Gastroesophageal sphincter (tissue), 3 donors: ENCODE results near the gene TRPM6.

Experiments used
- POLR2A ChIP-seq, 2 donors: fragments of 450-650 bp; IDR thresholded peaks; one replicate each; pipeline ENCODE4 v1.6.1; 2017; ENCODE audit warnings: antibody characterized with exemption in 2 of 2, mild to moderate bottlenecking in 2 of 2, moderate library complexity in 1 of 2
- TF ChIP-seq, protein P1 (sequence below), 4 experiments: fragments of 200-600 bp in 2 of 4; fragments of 450-650 bp in 2 of 4; sonication (generic) in 1 of 4; IDR thresholded peaks; one replicate each; pipeline ENCODE4 v1.5.1; 2017 to 2019; ENCODE audit warnings: antibody characterized with exemption in 4 of 4, mild to moderate bottlenecking in 2 of 4, moderate library complexity in 2 of 4

DNA sequence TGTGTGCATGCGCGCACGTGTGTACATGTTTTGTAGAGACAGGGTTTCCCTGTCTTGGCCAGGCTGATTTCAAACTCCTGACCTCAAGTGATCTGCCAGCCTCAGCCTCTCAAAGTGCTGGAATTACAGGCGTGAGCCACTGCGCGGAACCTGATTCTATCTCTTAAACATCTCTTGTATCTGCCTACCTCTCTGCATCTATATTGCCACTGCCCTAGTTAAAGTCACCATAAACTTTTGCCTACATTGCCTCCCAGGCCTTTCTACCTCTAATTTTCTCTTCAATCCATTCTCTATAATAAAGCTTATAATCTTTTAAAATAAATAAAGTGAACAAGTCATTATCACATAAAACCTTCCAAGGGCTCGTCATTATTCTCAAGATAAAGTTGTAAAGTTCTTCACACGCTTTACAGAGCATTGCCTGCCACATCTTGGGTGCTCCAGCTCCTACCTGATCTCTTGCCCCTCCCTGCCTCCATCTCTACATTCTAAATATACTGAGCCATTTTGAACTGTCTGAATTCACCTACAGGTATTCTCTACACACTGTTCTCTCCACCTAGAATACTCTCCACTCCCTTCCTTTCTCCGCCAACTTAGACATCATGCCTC is 15.0 kb downstream of the TRPM6 start:
- TF ChIP-seq POLR2A (IDR thresholded peaks at IDR 0.05): no peak
- TF ChIP-seq, protein P1, sequence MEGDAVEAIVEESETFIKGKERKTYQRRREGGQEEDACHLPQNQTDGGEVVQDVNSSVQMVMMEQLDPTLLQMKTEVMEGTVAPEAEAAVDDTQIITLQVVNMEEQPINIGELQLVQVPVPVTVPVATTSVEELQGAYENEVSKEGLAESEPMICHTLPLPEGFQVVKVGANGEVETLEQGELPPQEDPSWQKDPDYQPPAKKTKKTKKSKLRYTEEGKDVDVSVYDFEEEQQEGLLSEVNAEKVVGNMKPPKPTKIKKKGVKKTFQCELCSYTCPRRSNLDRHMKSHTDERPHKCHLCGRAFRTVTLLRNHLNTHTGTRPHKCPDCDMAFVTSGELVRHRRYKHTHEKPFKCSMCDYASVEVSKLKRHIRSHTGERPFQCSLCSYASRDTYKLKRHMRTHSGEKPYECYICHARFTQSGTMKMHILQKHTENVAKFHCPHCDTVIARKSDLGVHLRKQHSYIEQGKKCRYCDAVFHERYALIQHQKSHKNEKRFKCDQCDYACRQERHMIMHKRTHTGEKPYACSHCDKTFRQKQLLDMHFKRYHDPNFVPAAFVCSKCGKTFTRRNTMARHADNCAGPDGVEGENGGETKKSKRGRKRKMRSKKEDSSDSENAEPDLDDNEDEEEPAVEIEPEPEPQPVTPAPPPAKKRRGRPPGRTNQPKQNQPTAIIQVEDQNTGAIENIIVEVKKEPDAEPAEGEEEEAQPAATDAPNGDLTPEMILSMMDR (IDR thresholded peaks at IDR 0.05): no peak
